Activated CD4-positive, alpha-beta T cell treated with anti-CD3 and anti-CD28 coated beads for 24 hours (primary cell): Measurements from ENCODE around the gene ABCD3.

Experiments
- DNase-seq, 2 donors: peaks; one replicate each; pipeline ENCODE4 v3.0.0-alpha.2; 2020; ENCODE audit warnings: low read depth in 2 of 2

Gene ABCD3

DNA sequence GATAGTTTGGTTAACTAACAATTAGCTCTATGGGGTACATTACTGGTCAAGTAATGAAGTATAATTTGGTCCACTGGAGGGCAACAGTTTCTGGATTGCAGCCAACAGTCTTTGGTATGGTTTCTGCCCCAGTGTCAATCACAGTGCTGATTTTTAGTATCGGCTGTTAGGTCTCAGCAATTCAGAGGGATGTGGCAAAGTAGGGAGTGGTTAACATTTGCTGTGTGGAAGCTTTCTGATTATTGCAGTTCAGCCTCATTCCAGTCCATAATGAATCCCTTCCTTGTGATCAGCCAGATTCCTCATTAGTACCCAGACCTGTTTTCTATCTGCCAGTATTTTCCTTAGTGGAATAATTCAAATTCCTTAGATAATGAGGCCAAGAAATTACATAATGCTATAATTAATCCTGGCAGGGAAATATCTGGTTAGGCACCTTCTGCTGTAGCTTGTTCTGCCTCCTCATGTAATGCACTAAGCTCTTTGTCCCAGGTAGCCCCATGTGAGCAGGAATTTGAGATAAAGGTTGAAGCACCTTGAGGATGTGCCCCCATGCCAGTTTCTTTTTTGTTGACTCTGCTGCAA is 109.3 kb downstream of the ABCD3 start:
- DNase-seq: no peak

- DNase-seq: no peak
Observed at GRCh38 chr1:94528299-94528698, 110.1 kb downstream of the ABCD3 start.

GRCh38 chr1:94528826-94529225 is 110.6 kb downstream of the ABCD3 start:
- DNase-seq: no peak

DNA sequence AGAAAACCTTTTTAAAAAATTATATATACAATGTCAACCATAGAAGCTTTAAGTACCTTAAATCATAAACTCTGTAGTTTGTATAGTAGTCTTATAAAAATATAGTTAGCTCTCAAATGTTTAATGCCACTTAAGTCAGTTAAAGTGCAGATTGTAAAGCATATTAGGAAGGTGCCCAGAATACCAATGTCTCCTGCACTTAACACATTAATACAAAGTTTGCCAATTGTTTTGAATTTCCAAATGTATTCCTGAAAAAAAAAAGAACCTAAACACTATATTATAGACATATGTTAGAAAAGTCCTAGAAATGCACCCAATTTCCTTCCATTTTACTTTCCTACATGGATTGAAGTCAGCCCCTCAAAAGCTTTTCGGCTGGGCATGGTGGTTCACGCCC is 111.2 kb downstream of the ABCD3 start:
- no peak for DNase-seq

- DNase-seq: no peak
Observed at GRCh38 chr1:94530373-94530878, 112.2 kb downstream of the ABCD3 start.

DNA sequence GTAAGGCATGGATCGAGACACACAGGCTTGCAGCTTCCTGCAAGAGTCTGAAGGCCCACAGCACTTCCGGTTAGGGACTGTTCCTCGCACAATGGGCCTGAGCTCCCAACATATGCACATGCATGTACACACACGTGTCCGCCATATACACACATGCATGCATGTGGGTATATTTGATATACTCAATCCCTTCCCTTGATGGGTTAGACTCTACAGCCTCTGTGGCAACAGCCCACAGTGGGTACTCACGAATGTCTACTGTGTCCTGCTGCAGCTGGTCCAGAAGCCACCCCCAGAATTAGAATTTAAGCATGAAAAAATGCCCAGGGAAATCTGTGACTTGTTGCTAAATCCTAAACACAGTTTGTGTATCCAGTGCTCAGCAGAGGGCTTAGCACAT is 113.5 kb downstream of the ABCD3 start:
- no peak for DNase-seq

DNA sequence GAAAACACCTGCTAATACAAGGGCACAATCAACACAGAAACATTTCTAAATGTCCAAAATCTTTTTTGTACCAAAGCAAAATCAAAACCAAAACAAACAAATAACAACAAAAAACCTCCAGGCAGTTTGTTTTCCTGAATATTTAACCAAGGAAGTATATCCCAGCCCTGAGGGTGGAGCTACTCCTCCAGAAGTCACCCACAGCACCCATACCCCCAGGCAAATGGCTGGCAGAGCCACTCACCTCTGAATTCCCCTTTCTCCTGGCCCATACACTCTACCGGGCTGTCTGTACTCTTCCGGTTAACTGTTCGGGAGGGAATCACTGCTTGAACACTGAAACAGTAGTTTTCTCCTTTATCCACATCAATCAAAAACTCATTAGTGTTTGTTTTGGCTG is 113.9 kb downstream of the ABCD3 start:
- DNase-seq: no peak

GRCh38 chr1:94535095-94535494 is 116.9 kb downstream of the ABCD3 start:
- DNase-seq: no peak

DNA sequence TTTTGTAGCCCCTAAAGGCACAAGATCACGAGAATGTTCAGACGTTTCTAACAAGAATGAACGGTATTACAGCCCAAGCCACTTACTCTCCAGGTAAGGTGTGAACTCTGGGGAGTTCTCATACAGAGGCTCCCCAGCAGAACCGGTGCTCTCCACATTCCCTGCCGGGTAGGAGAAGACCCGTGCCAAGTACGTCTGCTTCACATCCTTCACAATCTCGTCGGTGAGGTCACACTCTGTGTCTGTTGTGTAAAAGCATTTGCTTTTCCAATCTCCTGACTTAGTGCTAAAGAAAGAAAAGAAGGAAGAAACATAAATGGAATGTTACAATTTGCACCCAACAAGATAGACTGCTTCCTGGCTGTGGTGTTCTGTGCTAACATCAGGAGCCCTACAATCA is 117.7 kb downstream of the ABCD3 start:
- DNase-seq: no peak

DNA sequence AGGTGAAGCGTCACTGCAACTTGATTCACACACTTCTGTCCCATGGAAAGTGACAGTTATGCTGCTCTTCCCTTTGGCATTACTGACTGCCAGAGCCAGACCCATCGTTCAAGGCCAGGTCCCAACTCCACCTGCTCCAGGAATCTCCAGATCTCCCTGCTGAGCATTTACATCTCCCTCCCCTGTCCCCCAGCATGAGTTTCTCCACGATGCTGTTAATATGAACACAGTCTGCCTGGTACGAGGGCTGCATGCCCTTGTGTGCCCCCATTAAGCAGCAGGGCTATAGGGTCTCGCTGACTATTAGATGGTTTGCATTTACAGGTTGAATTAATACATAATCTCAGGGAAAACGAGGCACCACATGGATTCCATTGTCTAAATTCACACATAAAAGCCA is 119.1 kb downstream of the ABCD3 start:
- no peak for DNase-seq

GRCh38 chr1:94538243-94538827 is 120.1 kb downstream of the ABCD3 start:
- no peak for DNase-seq

GRCh38 chr1:94539496-94539895 is 121.3 kb downstream of the ABCD3 start:
- no peak for DNase-seq

- no peak for DNase-seq
Observed at GRCh38 chr1:94540440-94541245, 122.5 kb downstream of the ABCD3 start.

- peak; percentile 61 to 80 for DNase-seq
Observed at GRCh38 chr1:94541246-94542087, 123.3 kb downstream of the ABCD3 start, which contains the start of gene F3. TSS of gene F3 (minus strand) at chr1:94541759. CDS start at chr1:94541636, 123 bp downstream.

DNA sequence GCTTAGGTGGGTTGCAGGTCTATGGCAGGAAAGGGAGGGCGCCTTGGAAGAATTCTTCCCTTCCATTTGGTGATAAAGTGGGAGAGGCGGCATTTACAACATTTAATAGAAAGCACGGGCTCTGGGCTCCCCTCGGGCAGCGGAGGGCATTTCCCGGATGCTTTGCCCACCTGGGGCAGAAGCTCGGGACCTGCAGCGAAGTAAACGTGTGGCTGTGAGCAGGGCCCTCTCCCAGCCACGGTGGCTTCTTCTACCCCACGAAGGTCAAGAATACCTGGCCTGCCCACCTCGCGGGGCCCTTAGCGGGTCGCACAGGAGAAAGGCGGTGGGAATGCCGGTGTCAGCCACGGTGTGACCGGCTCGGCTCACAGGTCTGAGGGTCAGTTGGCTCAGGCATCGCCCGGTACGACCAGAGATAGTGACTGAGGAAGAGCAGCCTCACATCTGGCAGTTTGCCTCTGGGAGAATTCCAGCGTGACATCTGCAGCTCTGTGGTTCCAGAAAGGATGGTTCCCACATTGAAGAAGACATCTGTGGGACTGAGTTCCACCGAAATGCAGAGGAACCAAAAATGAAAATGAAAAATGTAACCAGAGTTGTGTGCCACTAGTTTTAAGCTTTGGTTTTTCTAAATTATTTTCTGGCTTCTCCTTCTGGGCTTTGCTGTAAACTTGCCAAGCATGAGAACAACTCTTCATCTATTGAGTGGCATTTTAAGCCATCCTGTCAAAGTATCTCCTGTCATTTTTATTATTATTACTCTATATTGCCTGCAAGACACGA is 124.1 kb downstream of the ABCD3 start:
- DNase-seq: no peak

GRCh38 chr1:94543001-94543400 is 124.8 kb downstream of the ABCD3 start:
- no peak for DNase-seq

GRCh38 chr1:94543893-94544635 is 125.9 kb downstream of the ABCD3 start:
- DNase-seq: no peak

DNA sequence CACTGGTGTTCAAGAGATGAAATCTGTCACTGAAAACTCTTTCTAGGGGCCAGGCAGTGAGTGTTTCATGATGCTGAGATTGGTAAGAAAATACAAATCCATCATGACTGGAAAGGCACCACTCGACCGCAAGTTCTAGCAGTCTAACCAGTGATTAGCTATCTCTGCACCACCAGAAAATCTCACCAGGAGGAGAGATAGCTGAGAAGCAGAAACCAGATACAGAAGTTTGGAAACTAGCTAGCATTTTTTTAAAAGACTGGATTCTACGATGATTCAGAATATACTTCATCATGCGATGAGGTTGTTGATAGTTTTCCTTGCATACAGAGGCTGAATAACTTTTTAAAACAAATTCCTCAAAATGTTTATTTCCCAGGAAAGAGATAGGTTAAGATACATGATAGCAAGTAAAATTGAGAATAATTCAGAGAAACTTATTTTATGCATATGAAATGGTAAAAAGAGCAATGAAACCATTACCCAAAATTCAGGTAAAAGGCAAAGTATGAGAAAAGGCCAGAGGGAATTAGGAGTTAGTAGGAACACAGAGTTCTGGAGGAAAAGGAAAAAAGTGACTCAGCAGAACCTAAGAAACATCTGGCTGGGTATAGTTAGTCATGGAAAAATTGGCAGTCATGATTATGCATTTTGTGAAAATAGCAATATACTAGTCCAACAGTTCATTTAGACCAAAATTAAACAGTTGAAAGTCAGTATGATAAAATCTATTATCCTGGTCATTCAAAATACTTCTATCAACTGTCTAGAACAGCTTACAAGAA is 126.7 kb downstream of the ABCD3 start:
- DNase-seq: no peak

DNA sequence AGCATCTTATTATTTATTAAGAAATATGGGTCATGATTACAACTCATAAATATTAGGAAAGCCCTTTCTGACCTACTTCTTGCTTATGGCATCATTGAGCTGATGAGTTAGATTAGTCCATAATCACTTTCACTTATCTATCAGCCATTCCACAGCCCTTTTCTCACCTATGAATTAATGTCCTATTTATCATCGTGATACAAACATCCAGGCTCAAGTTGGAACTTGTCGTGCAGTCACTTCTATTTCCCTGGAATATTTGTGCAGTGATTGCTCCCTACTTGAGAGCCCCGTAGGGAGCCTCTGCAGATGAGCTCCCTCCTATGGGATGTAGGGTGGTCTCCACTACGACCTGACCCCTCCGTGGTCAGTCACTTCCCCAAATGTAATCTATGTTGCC is 131.5 kb downstream of the ABCD3 start:
- DNase-seq: no peak

DNA sequence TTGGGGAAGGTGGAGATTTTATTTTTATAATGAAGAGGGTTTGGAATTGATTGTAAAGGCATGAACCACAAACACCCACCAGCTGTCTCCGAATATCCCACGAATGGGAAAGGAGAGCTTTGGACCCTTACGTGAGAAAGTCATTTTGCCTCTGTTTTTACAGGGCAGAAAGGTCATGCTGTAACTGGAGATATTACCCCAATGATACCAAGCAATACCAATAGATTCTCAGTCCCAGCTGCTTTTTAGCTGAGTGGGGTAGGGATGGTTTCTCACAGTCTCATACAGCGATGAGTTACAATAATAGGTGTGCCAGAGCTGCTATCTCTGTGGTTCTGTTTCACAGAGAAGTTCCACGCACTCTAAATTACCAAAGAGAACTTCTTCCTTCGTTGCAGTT is 132.2 kb downstream of the ABCD3 start:
- DNase-seq: no peak
